GM18499 (cell line): ENCODE measurements around the gene PLEKHG4B.
"Not testable (repeated sequence)": the region's sequence is repeated elsewhere in the genome, so short reads cannot be mapped to it uniquely, and the experiment has no call there.

Experiments
- ATAC-seq: cut with Tn5 transposase; IDR thresholded peaks from one replicate; pipeline ENCODE4 v1.9.1; 2021; ENCODE audit warnings: moderate number of reproducible peaks; ENCODE audit not compliant: insufficient read depth, unreplicated experiment

PLEKHG4B gene

GRCh38 chr5:154826-155225 is 62.9 kb downstream of the PLEKHG4B start:
- no peak for ATAC-seq

- ATAC-seq = no peak
Measured at GRCh38 chr5:155651-156410, 63.9 kb downstream of the PLEKHG4B start.

- ATAC-seq = no peak
Measured at GRCh38 chr5:156411-157072, 64.6 kb downstream of the PLEKHG4B start.

- ATAC-seq = no peak
Measured at GRCh38 chr5:157126-157715, 65.3 kb downstream of the PLEKHG4B start.

- no peak for ATAC-seq
Measured at GRCh38 chr5:157801-158200, 65.8 kb downstream of the PLEKHG4B start.

- ATAC-seq = no peak
Measured at GRCh38 chr5:158807-159447, 67.0 kb downstream of the PLEKHG4B start.

GRCh38 chr5:159448-160172 is 67.6 kb downstream of the PLEKHG4B start:
- ATAC-seq = no peak

GRCh38 chr5:160173-160510 is 68.2 kb downstream of the PLEKHG4B start:
- no peak for ATAC-seq

- ATAC-seq = no peak
Measured at GRCh38 chr5:160921-161802, 69.2 kb downstream of the PLEKHG4B start.

- no peak for ATAC-seq
Measured at GRCh38 chr5:161803-162110, 69.8 kb downstream of the PLEKHG4B start.

GRCh38 chr5:162190-162564 is 70.2 kb downstream of the PLEKHG4B start:
- no peak for ATAC-seq

GRCh38 chr5:162565-163337 is 70.8 kb downstream of the PLEKHG4B start:
- no peak for ATAC-seq

- ATAC-seq = no peak
Measured at GRCh38 chr5:163338-163620, 71.3 kb downstream of the PLEKHG4B start.

GRCh38 chr5:163841-164240 is 71.9 kb downstream of the PLEKHG4B start:
- no peak for ATAC-seq

- ATAC-seq = no peak
Measured at GRCh38 chr5:164244-164643, 72.3 kb downstream of the PLEKHG4B start.

- ATAC-seq = not testable (repeated sequence)
Measured at GRCh38 chr5:164783-165182, 72.8 kb downstream of the PLEKHG4B start.

- no peak for ATAC-seq
Measured at GRCh38 chr5:166441-167372, 74.7 kb downstream of the PLEKHG4B start.

GRCh38 chr5:167511-167910 is 75.5 kb downstream of the PLEKHG4B start:
- ATAC-seq = no peak
